ENCODE results near the gene FAM13A. TPM values are rescaled to one million over a fixed set of nuclear protein-coding genes. Genes with fewer than 3 reads are reported as not detected.

Gene FAM13A
- total RNA-seq, 1 donor from 2014 or later = 33.4 TPM

GRCh38 chr4:88706574-88706973 is 350.4 kb downstream of the FAM13A start:
- DNase-seq (no peak), ATAC-seq (peak; percentile 80)
- Histone ChIP-seq H3K27me3 (no peaks in the 10 kb centered on the region), H3K27ac (no peak overlapping the region), H3K4me1 (no peaks in the 10 kb centered on the region), H3K4me3 (no peak overlapping the region), H3K9me3 (no peaks in the 10 kb centered on the region), H3K36me3 (peaks cover 54% of the 10 kb centered on the region)
- intact Hi-C loops (cut with DNase I) = no loop called here
- TF ChIP-seq CTCF (IDR thresholded peaks at IDR 0.05) = peak; percentile 54

DNA sequence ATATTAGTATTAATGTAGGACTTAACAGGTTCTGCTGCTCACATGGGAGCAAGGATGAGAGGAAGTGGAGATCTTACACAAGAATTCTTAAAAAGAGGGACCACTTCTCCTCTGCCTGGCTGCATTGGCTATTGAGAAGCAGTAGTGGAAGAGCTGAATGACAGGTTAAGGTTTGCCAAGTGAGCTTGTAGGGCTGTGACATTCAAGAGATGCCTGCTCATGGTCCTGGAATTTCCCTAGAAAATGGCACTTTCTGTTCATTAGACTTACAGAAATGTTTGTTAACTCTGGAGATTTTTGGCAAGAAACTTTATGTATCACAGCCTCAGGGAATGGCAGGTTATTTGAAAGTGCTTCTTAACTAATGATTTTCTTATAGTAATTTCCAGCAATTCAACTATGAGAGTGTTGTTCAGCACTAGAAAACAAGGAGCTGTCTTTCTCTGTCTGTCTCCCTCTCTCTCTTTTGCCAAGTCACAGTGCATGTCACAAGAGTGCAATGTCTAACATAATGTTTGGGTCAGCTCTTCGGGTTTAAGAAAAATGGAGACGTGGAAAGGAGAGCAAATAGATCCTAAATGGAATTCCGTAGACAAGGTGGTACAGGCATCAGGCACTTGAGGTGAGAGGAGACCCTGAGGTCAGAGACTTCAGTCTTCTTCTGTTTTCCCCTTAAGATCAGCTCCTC is 351.0 kb downstream of the FAM13A start:
- no peak overlapping the region for H3K27ac ChIP-seq
- ATAC-seq = no peak
- H3K4me3 ChIP-seq = no peak overlapping the region
- peaks cover 49% of the 10 kb centered on the region for H3K36me3 ChIP-seq
- no peaks in the 10 kb centered on the region for H3K4me1 ChIP-seq
- no peak for TF ChIP-seq CTCF (IDR thresholded peaks at IDR 0.05)
- intact Hi-C loops (cut with DNase I) = no loop called here
- no peaks in the 10 kb centered on the region for H3K9me3 ChIP-seq
- DNase-seq = no peak
- H3K27me3 ChIP-seq = no peaks in the 10 kb centered on the region

GRCh38 chr4:88705223-88705622 is 351.8 kb downstream of the FAM13A start:
- Histone ChIP-seq H3K27ac (no peak overlapping the region), H3K9me3 (no peaks in the 10 kb centered on the region), H3K4me1 (no peaks in the 10 kb centered on the region), H3K36me3 (peaks cover 41% of the 10 kb centered on the region), H3K27me3 (no peaks in the 10 kb centered on the region), H3K4me3 (no peak overlapping the region)
- DNase-seq = no peak
- ATAC-seq = no peak
- no peak for TF ChIP-seq CTCF (IDR thresholded peaks at IDR 0.05)
- intact Hi-C loops (cut with DNase I) = no loop called here

GRCh38 chr4:88702782-88703181 is 354.2 kb downstream of the FAM13A start:
- DNase-seq (no peak), ATAC-seq (no peak)
- Histone ChIP-seq H3K27ac (no peak overlapping the region), H3K4me3 (no peak overlapping the region), H3K4me1 (no peaks in the 10 kb centered on the region), H3K27me3 (no peaks in the 10 kb centered on the region), H3K36me3 (peaks cover 33% of the 10 kb centered on the region), H3K9me3 (no peaks in the 10 kb centered on the region)
- no peak for TF ChIP-seq CTCF (IDR thresholded peaks at IDR 0.05)
- intact Hi-C loops (cut with DNase I) = no loop called here

GRCh38 chr4:88698519-88698918 is 358.5 kb downstream of the FAM13A start:
- DNase-seq (no peak), ATAC-seq (no peak)
- no peaks in the 10 kb centered on the region for H3K9me3 ChIP-seq
- no peaks in the 10 kb centered on the region for H3K27me3 ChIP-seq
- H3K36me3 ChIP-seq = no peaks in the 10 kb centered on the region
- no peaks in the 10 kb centered on the region for H3K4me1 ChIP-seq
- intact Hi-C loops (cut with DNase I) = no loop called here
- H3K4me3 ChIP-seq = no peak overlapping the region
- TF ChIP-seq CTCF (IDR thresholded peaks at IDR 0.05) = no peak
- H3K27ac ChIP-seq = no peak overlapping the region

All from upper lobe of right lung (tissue), 1 donor.